HG03558 (cell line): ENCODE results near the gene RNASE2.
"Not testable (repeated sequence)": the region's sequence is repeated elsewhere in the genome, so short reads cannot be mapped to it uniquely, and the experiment has no call there.

ENCODE experiments used
- ATAC-seq: cut with Tn5 transposase; IDR thresholded peaks from one replicate; pipeline ENCODE4 v1.9.1; 2021; ENCODE audit warnings: moderate number of reproducible peaks; ENCODE audit not compliant: unreplicated experiment; ENCODE audit errors: extremely low read depth

Gene RNASE2

GRCh38 chr14:20980906-20981305 is 25.6 kb downstream of the RNASE2 start:
- ATAC-seq = no peak

- ATAC-seq = no peak
Observed at GRCh38 chr14:20982646-20983369, 27.5 kb downstream of the RNASE2 start.

- not testable (repeated sequence) for ATAC-seq
Observed at GRCh38 chr14:20985650-20986049, 30.4 kb downstream of the RNASE2 start.

- no peak for ATAC-seq
Observed at GRCh38 chr14:20986811-20987210, 31.5 kb downstream of the RNASE2 start.

- ATAC-seq = no peak
Observed at GRCh38 chr14:20988717-20989470, 33.6 kb downstream of the RNASE2 start.

- ATAC-seq = no peak
Observed at GRCh38 chr14:20989471-20989786, 34.1 kb downstream of the RNASE2 start.

GRCh38 chr14:20989787-20990600 is 34.7 kb downstream of the RNASE2 start, which contains the start of gene METTL17:
METTL17 (plus strand) TSS chr14:20989980; CDS start chr14:20990003, 23 bp downstream.
- peak; percentile 93 for ATAC-seq

- ATAC-seq = no peak
Observed at GRCh38 chr14:20996521-20996920, 41.2 kb downstream of the RNASE2 start.

- no peak for ATAC-seq
Observed at GRCh38 chr14:20997115-20997514, 41.8 kb downstream of the RNASE2 start.

- no peak for ATAC-seq
Observed at GRCh38 chr14:20997564-20997963, 42.3 kb downstream of the RNASE2 start.

GRCh38 chr14:20998139-20998538 is 42.9 kb downstream of the RNASE2 start:
- ATAC-seq = no peak

- no peak for ATAC-seq
Observed at GRCh38 chr14:20998674-20999366, 43.5 kb downstream of the RNASE2 start, which contains the start of gene SLC39A2. SLC39A2 (plus strand) TSS chr14:20999293; CDS start chr14:20999447, 154 bp downstream.

GRCh38 chr14:20999591-20999990 is 44.3 kb downstream of the RNASE2 start:
- ATAC-seq = no peak

- ATAC-seq = no peak
Observed at GRCh38 chr14:21001218-21001617, 45.9 kb downstream of the RNASE2 start.

GRCh38 chr14:21003788-21004346 is 48.6 kb downstream of the RNASE2 start:
- ATAC-seq = no peak
